ENCODE data around the gene CCDC80.

The CCDC80 gene

DNA sequence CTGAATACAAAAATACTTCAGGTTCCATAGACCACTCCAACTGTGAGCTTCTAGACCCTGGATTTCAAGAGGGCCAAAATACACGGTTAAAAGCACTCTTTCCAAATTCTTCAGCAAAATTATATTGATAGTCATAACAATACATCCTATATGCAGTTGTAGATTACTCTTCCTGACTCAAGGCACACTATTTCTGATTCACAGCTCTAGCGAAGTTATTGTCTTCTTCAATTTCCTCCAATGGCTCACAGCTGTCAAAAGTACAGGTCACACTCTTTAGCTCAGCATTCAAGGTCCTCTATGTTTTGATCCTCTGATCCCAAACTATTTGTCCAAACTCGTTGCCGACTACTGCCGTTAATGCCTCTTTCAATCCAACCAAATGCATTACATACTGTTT, 13.5 kb upstream of the CCDC80 start:
- no peak overlapping the region for H3K27ac ChIP-seq
- TF ChIP-seq ZFX (IDR thresholded peaks at IDR 0.05) = no peak

- no peak overlapping the region for H3K27ac ChIP-seq
These were observed 12.9 kb upstream of the CCDC80 start for GRCh38 chr3:112653881-112654300.

GRCh38 chr3:112653209-112653871, 12.4 kb upstream of the CCDC80 start:
- TF ChIP-seq ZFX (IDR thresholded peaks at IDR 0.05) = no peak
- TF ChIP-seq CTCF (conservative IDR thresholded peaks at IDR 0.05) = no peak
- no peak overlapping the region for H3K27ac ChIP-seq

More at GRCh38 chr3:112653881-112654300, 12.9 kb upstream of the CCDC80 start:
- TF ChIP-seq ZFX (IDR thresholded peaks at IDR 0.05) (no peak), CTCF (conservative IDR thresholded peaks at IDR 0.05) (no peak)

DNA sequence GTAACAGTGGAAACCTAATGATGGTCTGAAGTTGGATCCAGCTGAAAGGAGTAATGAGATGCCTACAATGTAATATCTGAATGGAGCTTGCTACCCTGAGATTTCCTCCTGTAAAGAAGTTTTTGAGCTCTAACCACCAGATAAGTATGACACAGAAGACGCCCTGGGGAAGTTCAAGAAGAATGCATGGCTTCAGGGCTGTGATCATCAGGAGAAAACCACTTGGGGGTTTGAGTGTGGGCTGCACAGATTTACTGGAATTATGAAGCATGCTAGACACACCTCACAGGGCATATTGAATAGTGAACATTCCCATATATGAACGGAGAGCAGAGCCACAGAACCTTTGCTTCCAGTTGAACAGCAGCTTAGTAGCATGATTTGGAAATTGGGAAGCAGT, 10.6 kb upstream of the CCDC80 start:
- TF ChIP-seq CTCF (conservative IDR thresholded peaks at IDR 0.05) (no peak), ZFX (IDR thresholded peaks at IDR 0.05) (no peak)
- H3K27ac ChIP-seq = no peak overlapping the region

DNA sequence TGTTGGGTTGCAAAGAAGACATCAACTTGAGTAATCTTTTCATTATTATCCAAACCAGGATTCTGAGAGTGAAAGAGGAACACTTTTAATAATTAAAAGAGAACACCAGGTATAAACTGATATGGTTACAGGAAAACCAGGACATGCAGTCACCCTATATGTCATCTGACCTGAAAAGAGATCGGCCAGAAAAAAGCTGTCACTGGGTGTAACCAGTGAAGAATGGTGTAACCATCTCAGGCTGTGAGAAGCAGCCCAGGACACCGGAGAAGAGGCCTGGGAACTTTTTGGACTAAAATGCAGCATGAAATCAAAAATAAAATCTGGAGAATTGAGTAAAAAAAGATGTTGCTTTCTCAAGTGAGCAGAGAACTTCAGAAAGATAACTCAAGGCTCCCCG, 10.1 kb upstream of the CCDC80 start:
- no peak overlapping the region for H3K27ac ChIP-seq
- TF ChIP-seq ZFX (IDR thresholded peaks at IDR 0.05) (no peak), CTCF (conservative IDR thresholded peaks at IDR 0.05) (no peak)

DNA sequence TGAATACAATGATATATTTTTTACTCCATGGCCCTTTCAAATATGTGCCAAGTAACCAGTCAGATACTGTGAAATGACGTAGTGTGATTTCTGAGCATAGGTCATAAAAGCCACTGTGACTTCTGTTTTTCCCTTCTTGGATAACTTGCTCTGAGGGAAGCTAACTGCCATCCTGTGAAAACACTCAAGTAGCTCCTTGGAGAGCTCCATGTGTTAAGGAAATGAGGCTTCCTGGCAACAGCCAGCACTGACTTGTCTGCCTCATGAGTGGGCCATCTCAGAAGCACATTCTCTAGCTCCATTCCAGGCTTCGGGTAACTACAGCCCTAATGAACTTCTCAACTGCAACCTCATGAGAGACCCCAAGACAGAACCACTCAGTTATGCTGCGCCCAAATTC, 9.5 kb upstream of the CCDC80 start:
- TF ChIP-seq ZFX (IDR thresholded peaks at IDR 0.05) = no peak
- TF ChIP-seq CTCF (conservative IDR thresholded peaks at IDR 0.05) = no peak
- no peak overlapping the region for H3K27ac ChIP-seq

DNA sequence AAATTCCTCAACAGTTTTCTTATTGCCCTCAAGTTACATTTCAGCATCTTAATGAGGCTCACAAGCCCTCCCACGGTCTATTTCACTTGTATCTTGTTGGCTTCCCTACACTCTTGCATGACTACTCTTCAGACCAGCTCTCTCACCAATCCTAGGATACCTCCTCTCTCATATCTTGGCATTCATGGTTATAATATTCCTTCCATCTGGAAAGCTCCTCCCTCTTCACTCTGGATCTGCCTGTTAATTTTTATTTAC, 8.5 kb upstream of the CCDC80 start:
- no peak overlapping the region for H3K27ac ChIP-seq
- TF ChIP-seq CTCF (conservative IDR thresholded peaks at IDR 0.05) (no peak), ZFX (IDR thresholded peaks at IDR 0.05) (no peak)

DNA sequence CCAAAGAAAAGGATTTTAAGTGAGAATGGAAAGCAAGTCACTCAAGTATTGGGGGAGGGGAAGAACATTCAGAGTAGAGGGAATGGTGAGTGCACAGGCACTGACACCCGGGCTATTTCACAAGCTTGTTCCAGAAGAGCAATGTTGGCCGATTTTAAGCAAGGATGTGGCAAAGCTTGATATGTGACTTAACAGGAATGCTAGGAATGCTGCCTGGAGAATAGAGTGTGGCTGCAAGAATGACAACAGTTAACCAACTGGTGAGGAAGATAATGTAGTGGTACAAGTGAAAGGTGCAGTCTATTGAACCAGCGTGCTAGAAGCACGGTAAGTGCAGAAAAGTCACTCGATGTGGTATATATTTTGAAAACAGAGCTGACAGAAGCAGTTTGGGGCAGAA, 6.2 kb upstream of the CCDC80 start:
- no peak for TF ChIP-seq CTCF (conservative IDR thresholded peaks at IDR 0.05)
- TF ChIP-seq ZFX (IDR thresholded peaks at IDR 0.05) = no peak
- no peak overlapping the region for H3K27ac ChIP-seq

Data from C4-2B (cell line).